Ectodermal cell (in vitro differentiated cells): Measurements from ENCODE around the gene RAB5IF.

ENCODE experiments used
- H3K27ac ChIP-seq: 2 replicates; pipeline ENCODE4 v1.7.0; 2013; ENCODE audit warnings: mild to moderate bottlenecking, low read depth, low read length; ENCODE audit not compliant: insufficient read depth, poor library complexity, severe bottlenecking
- H3K27me3 ChIP-seq: 2 replicates; pipeline ENCODE4 v1.7.0; 2013; ENCODE audit warnings: mild to moderate bottlenecking, low read length; ENCODE audit not compliant: insufficient read depth, control insufficient read depth, poor library complexity, severe bottlenecking
- H3K36me3 ChIP-seq: one replicate; pipeline ENCODE4 v1.7.0; 2013; ENCODE audit warnings: low read length; ENCODE audit not compliant: control insufficient read depth, insufficient read depth
- H3K4me1 ChIP-seq: one replicate; pipeline ENCODE4 v1.7.0; 2013; ENCODE audit warnings: low read length; ENCODE audit not compliant: control insufficient read depth, insufficient read depth
- H3K4me3 ChIP-seq: 2 replicates; pipeline ENCODE4 v1.7.0; 2013; ENCODE audit warnings: low read depth, low read length, control low read depth; ENCODE audit not compliant: insufficient read depth
- H3K9me3 ChIP-seq: 2 replicates; pipeline ENCODE4 v1.7.0; 2013; ENCODE audit warnings: mild to moderate bottlenecking, low read length, moderate library complexity; ENCODE audit not compliant: control insufficient read depth
- WGBS, 2 experiments: methylation state at CpG; one replicate each; pipeline ENCODE4 v1.1.7; 2013; ENCODE audit warnings: missing lambda C conversion rate in 2 of 2; 5-methylcytosine and 5-hydroxymethylcytosine counted together

The RAB5IF gene

DNA sequence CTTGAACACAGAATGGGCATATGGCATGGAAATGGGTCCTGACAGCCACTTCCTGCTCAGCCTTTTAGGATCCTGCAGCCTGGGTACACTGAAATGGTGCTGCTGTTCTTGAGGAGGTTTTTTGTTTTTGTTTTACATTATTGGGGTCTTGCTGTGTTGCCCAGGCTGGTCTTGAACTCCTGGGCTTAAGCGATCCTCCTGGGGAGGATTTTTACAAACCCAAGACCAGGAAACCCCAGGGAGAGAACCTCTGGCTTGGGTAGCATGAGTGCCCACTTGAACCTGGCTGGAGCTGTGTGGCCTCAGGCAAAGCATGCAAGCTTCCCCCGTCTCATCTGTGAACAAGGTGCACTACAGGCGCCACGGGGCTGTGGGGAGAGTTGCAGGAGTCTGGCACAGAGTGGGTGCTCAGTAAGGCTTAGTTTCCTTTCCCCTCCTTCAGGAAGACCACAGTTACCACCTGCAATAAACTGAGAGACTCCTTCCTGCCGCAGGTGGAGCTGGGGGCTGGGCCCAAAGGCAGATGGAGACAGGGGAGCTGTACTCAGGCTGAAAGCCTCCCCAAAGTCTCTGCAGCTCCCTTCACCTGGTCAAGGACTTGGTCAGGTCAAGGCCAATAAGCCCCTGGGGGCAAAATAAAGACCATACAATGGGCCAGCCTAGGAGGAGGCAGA, 38.6 kb downstream of the RAB5IF start:
- no peaks in the 10 kb centered on the region for H3K36me3 ChIP-seq
- no peaks in the 10 kb centered on the region for H3K27me3 ChIP-seq
- peaks cover 14% of the 10 kb centered on the region for H3K4me1 ChIP-seq
- no peaks in the 10 kb centered on the region for H3K9me3 ChIP-seq
- H3K27ac ChIP-seq = no peak overlapping the region
- WGBS, 2 experiments = 88 to 92% methylated on average over 5 of the region's 5 CpGs
- no peak overlapping the region for H3K4me3 ChIP-seq

DNA sequence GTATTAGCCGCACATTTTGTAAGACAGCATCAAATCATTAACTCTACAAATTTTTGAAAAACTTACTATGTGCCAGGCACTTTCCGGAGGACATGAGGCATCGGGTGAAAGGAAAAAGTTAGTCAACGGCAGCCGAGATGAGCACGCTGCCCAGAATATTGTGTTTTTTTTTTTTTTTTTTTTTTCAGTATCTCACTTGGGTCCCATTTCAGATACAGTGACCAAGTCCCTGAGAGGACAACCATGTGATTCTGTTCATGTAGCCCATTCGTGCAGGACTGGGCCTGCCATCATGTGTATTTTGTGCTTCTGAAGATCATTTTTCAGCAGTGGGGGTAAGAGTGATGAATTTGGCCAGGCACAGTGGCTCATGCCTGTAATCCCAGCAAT, 39.1 kb downstream of the RAB5IF start:
- Histone ChIP-seq H3K27me3 (no peaks in the 10 kb centered on the region), H3K27ac (no peak overlapping the region), H3K4me3 (no peak overlapping the region), H3K36me3 (no peaks in the 10 kb centered on the region), H3K4me1 (peaks cover 14% of the 10 kb centered on the region), H3K9me3 (no peaks in the 10 kb centered on the region)
- 94 to 95% methylated on average over 7 of the region's 7 CpGs for WGBS, 2 experiments

DNA sequence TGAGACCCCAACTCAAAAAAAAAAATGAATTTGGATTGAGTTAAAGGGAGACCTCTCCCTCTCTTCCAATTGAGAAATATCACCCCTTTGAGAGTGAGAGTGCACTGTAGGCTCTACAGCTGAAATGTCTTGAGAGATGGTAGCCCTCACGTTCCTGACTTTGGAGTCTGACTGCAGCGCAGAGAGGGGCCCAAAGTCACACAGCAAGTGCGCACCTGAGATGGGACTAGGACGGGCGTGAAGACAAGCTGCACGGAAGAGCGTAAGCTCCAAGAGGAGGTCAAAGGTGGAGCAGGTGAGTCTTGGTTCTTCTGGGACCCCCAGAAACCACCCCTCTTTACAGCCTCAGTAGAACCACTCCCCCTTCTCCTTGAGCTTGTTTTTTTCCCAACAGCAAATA, 39.8 kb downstream of the RAB5IF start:
- Histone ChIP-seq H3K4me1 (peaks cover 14% of the 10 kb centered on the region), H3K27me3 (no peaks in the 10 kb centered on the region), H3K4me3 (no peak overlapping the region), H3K9me3 (no peaks in the 10 kb centered on the region), H3K36me3 (no peaks in the 10 kb centered on the region), H3K27ac (no peak overlapping the region)
- 91 to 96% methylated on average over 7 of the region's 7 CpGs for WGBS, 2 experiments

DNA sequence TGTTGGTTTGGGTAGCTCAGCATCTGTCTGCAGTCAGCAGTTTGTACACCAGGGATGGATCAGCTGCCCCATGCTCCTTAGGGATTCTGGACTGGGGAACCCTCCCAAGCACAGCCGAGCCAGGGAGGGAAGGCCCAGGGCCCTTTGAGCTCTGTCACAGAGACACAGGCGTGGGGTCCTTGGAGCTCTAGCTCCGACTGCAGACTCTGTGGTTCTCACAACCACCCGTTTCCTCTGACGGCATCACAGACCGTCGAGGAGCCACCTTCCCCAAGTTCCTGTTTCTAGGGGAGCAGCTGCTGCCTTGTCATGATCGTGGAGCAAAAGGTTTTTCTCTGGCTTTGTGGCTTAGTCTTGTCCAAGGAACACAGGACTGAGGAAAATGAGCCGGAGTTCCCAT, 40.4 kb downstream of the RAB5IF start, which contains the start of gene SLA2:
TSS of gene SLA2 (minus strand) at position 199 of the 400 bp plus-strand sequence. CDS start 4,861 bp downstream, outside the sequence.
- Histone ChIP-seq H3K4me3 (no peak within 1 kb of the TSS), H3K27me3 (no peaks in the 10 kb centered on the region), H3K9me3 (no peaks in the 10 kb centered on the region), H3K27ac (no peak within 1 kb of the TSS), H3K4me1 (peaks cover 14% of the 10 kb centered on the region), H3K36me3 (no peaks in the 10 kb centered on the region)
- WGBS, 2 experiments = 83 to 87% methylated on average over 9 of the region's 9 CpGs

DNA sequence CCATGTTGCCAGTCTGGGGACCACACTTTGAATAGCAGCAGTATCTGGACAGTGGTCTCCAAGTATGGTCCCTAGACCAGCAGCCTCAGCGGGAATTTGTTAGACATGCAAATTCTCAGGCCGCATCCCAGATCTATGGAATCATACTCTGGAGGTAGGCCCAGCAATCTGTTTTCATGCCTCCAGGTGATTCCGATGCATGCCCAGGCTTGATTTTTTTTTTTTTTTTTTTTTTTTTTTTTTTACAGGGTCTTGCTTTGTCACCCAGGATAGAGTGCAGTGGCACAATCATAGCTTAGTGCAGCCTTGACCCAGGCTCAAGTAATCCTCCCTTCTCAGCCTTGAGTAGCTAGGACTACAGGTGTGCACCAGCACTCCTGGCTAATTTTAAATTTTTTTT, 41.1 kb downstream of the RAB5IF start:
- WGBS, 2 experiments = 89 to 91% methylated on average over 3 of the region's 3 CpGs
- H3K27ac ChIP-seq = no peak overlapping the region
- no peak overlapping the region for H3K4me3 ChIP-seq
- H3K36me3 ChIP-seq = no peaks in the 10 kb centered on the region
- H3K4me1 ChIP-seq = peaks cover 14% of the 10 kb centered on the region
- no peaks in the 10 kb centered on the region for H3K27me3 ChIP-seq
- H3K9me3 ChIP-seq = no peaks in the 10 kb centered on the region

DNA sequence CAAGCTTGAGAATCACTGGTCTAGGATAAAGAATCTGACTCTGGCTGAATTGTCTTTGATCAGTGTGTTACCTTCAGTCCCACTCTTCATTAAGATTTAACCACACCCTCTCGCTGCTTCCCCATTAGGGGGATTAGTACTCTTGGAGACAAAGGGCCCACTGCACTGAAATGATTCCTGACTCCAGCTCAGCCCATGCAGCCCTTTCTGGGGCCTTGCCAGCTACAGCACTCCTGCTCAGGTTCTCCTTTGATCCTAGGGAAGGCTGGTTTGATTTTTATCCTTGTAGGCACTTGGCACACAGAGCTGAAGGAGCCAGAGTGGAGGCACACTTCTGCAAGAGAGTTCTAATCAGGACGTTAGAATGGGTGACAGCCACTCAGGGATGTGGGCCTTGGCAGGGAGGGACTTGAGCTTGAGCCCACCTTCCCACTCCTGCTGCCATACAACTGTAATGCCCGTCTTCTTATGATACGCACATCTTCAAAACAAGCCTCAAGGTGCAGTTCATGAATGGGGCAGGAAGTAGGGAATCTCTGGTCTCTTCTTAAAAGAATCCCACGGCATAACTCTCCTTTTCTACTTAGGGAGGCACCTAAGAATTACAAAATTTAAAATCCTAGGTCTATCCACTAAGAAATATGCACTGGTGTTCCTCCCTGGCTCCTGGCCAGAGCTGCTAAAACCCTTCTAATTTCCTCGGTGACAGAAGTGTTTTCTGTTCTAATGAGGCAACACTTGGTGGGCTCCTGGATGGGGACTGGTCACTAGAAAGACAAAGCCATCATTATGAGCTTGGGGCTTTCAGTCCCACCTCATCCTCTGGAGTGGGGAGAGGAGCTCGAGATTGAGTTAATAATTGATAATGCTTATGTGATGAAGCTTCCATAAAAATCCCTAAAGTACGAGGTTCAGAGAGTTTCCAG, 41.9 kb downstream of the RAB5IF start:
- Histone ChIP-seq H3K4me1 (peaks cover 14% of the 10 kb centered on the region), H3K4me3 (no peak overlapping the region), H3K27me3 (no peaks in the 10 kb centered on the region), H3K27ac (no peak overlapping the region), H3K9me3 (no peaks in the 10 kb centered on the region), H3K36me3 (no peaks in the 10 kb centered on the region)
- WGBS, 2 experiments = 84 to 92% methylated on average over 8 of the region's 8 CpGs

DNA sequence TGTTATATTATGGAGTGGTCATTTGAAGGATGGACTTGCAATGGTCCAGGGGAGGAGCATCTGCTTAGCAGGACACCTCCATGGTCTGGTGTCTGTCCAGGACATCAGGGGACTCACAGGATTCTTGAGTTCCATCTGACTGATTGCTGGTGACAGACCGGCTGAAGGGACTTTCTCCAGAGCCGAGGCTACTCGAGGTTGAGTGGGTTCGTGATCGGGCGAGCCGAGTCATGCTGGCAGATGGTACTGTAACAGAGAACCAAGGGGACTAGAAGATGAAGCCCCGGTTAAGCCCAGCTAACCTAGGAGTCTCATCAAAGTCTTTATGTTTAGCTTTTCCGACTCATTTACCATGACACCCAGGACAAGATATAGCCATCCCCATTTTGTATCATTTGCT, 47.9 kb downstream of the RAB5IF start:
- no peaks in the 10 kb centered on the region for H3K9me3 ChIP-seq
- H3K4me3 ChIP-seq = no peak overlapping the region
- no peaks in the 10 kb centered on the region for H3K4me1 ChIP-seq
- WGBS, 2 experiments = 93 to 97% methylated on average over 9 of the region's 9 CpGs
- no peaks in the 10 kb centered on the region for H3K36me3 ChIP-seq
- H3K27me3 ChIP-seq = no peaks in the 10 kb centered on the region
- no peak overlapping the region for H3K27ac ChIP-seq

DNA sequence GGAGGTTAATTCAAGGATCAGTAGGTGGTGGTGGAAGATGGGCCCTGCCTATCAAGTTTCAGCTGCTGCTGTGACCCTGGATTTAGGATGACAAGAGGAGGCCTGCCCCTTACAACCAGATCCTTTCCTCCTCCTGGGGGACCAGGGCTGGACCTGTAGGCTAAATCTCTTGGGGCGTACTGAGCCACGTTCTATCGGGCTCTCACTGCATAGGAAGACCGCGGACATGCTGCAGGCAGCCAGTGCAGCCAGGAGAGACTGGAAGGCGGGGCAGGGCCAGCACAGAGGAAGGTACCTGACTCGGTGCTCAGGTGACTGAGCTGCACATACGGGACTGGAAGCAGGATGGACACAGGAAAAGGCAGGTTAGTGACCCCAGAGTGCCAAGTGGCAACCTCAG, 48.9 kb downstream of the RAB5IF start:
- no peak overlapping the region for H3K4me3 ChIP-seq
- H3K9me3 ChIP-seq = no peaks in the 10 kb centered on the region
- H3K27me3 ChIP-seq = no peaks in the 10 kb centered on the region
- no peaks in the 10 kb centered on the region for H3K36me3 ChIP-seq
- 92% methylated on average over 8 of the region's 8 CpGs for WGBS, 2 experiments
- H3K27ac ChIP-seq = no peak overlapping the region
- H3K4me1 ChIP-seq = no peaks in the 10 kb centered on the region

DNA sequence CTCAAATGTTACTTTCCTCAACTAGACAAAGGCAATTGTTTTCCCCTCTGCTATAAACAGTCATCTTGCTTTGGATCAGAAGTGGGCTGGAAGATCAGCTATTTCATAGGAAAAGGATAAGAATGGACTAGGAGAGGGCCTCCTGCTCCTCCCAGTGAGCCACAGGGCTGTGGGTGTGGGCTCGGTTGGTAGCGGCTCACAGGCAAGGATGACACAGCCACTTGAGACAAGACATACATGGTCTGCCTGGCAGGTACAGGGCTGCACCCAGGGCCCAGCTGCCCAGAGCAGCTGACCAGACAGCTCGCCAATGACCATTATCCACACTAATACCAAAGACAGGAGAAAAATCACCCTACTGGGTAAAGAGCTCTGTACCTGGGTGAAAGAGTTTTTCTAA, 49.4 kb downstream of the RAB5IF start:
- H3K4me3 ChIP-seq = no peak overlapping the region
- H3K27ac ChIP-seq = no peak overlapping the region
- no peaks in the 10 kb centered on the region for H3K36me3 ChIP-seq
- H3K9me3 ChIP-seq = no peaks in the 10 kb centered on the region
- WGBS, 2 experiments = 96 to 97% methylated on average over 3 of the region's 3 CpGs
- H3K4me1 ChIP-seq = no peaks in the 10 kb centered on the region
- no peaks in the 10 kb centered on the region for H3K27me3 ChIP-seq

DNA sequence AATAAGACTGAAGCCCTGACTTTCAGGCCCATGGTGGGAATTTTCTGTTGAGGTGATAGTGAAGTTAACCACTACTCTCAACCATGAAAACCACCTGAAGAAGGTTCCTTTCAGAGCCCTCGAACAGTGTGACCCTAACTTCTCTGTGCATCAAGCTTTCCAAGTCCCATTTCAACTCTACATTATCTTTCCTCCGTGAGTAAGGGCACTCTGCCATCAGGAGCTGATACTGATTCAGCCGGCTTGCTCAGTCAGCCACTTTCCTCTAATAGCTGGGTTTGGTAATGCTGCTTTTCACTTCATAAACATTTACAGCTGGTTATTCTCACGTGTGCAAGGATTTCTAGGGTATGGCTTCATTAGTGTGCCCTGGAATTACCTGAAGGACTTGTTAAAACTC, 51.2 kb downstream of the RAB5IF start:
- H3K27me3 ChIP-seq = no peaks in the 10 kb centered on the region
- WGBS, 2 experiments = 94 to 95% methylated on average over 4 of the region's 4 CpGs

More for the DNA sequence above, 51.2 kb downstream of the RAB5IF start:
- H3K4me3 ChIP-seq = no peak overlapping the region
- H3K9me3 ChIP-seq = no peaks in the 10 kb centered on the region
- no peaks in the 10 kb centered on the region for H3K36me3 ChIP-seq
- no peak overlapping the region for H3K27ac ChIP-seq
- H3K4me1 ChIP-seq = no peaks in the 10 kb centered on the region
